Neural cell (in vitro differentiated cells): ENCODE data around the gene IGF1R. TPM values are rescaled to one million over a fixed set of nuclear protein-coding genes. Genes with fewer than 3 reads are reported as not detected.

Experiments used
- H2AFZ ChIP-seq: fragments of 200-600, 300-800 bp; sonication (generic), shearing (Covaris generic); 2 replicates; pipeline ENCODE4 v1.6.0; 2014; ENCODE audit warnings: low read depth, mild to moderate bottlenecking, antibody characterized with exemption, low read length, moderate library complexity
- H3F3A ChIP-seq: fragments of 200-600 bp; shearing (Covaris generic); 2 replicates; pipeline ENCODE4 v1.6.1; 2016; ENCODE audit warnings: mild to moderate bottlenecking, moderate library complexity, mixed read lengths, antibody characterized with exemption, low read length; ENCODE audit not compliant: insufficient read depth, poor library complexity, severe bottlenecking
- H3K27ac ChIP-seq: fragments of 200-600, 300-800 bp; sonication (generic), shearing (Covaris generic); 2 replicates; pipeline ENCODE4 v1.5.1; 2014; ENCODE audit warnings: mild to moderate bottlenecking, low read length, moderate library complexity
- H3K27me3 ChIP-seq: fragments of 300-800, 200-600 bp; sonication (generic), shearing (Covaris generic); 2 replicates; pipeline ENCODE4 v1.6.0; 2014; ENCODE audit warnings: mild to moderate bottlenecking, low read depth, low read length, moderate library complexity; ENCODE audit not compliant: insufficient read depth
- H3K36me3 ChIP-seq: fragments of 300-800, 200-600 bp; sonication (generic), shearing (Covaris generic); 2 replicates; pipeline ENCODE4 v1.5.1; 2014; ENCODE audit warnings: mild to moderate bottlenecking, antibody characterized with exemption, low read length, moderate library complexity; ENCODE audit not compliant: insufficient read depth
- H3K4me2 ChIP-seq: fragments of 300-800, 200-600 bp; sonication (generic), shearing (Covaris generic); 2 replicates; pipeline ENCODE4 v1.6.0; 2014; ENCODE audit warnings: mild to moderate bottlenecking, low read length
- H3K4me3 ChIP-seq: fragments of 300-800, 200-600 bp; sonication (generic), shearing (Covaris generic); 2 replicates; pipeline ENCODE4 v1.5.1; 2014; ENCODE audit warnings: mild to moderate bottlenecking, low read length, moderate library complexity
- H3K79me2 ChIP-seq: fragments of 200-600 bp; shearing (Covaris generic); replicated peaks from 2 replicates; pipeline ENCODE4 v1.6.0; 2014; ENCODE audit warnings: mild to moderate bottlenecking, low read length, moderate library complexity; ENCODE audit not compliant: insufficient read depth
- H3K9ac ChIP-seq: fragments of 300-800, 200-600 bp; sonication (generic), shearing (Covaris generic); 2 replicates; pipeline ENCODE4 v1.6.1; 2016; ENCODE audit warnings: mild to moderate bottlenecking, low read length, mixed read lengths
- H3K9me2 ChIP-seq: fragments of 200-600 bp; shearing (Covaris generic); 2 replicates; pipeline ENCODE4 v1.6.1; 2016; ENCODE audit warnings: mild to moderate bottlenecking, low read length, mixed read lengths; ENCODE audit not compliant: insufficient read depth
- H3K9me3 ChIP-seq: fragments of 200-600, 300-800 bp; sonication (generic), shearing (Covaris generic); 2 replicates; pipeline ENCODE4 v1.6.1; 2016; ENCODE audit warnings: mild to moderate bottlenecking, mixed run types, low read length, moderate library complexity, mixed read lengths
- H4K20me1 ChIP-seq: fragments of 200-600 bp; shearing (Covaris generic); 2 replicates; pipeline ENCODE4 v1.6.1; 2016; ENCODE audit warnings: mild to moderate bottlenecking, mixed run types; ENCODE audit not compliant: insufficient read depth
- CTCF ChIP-seq: fragments of 450-650 bp; IDR thresholded peaks from 2 replicates; pipeline ENCODE4 v1.5.1; 2014; ENCODE audit warnings: antibody characterized with exemption, mild to moderate bottlenecking, moderate library complexity; ENCODE audit not compliant: poor library complexity, severe bottlenecking
- EP300 ChIP-seq: fragments of 450-650 bp; conservative IDR thresholded peaks from 2 replicates; pipeline ENCODE4 v1.6.1; 2014; ENCODE audit warnings: antibody characterized with exemption, mild to moderate bottlenecking, moderate library complexity; ENCODE audit not compliant: poor library complexity, severe bottlenecking
- EZH2 ChIP-seq: fragments of 200-600, 300-800 bp; shearing (Covaris generic), sonication (generic); IDR thresholded peaks from 2 replicates; pipeline ENCODE4 v1.6.1; 2014; ENCODE audit warnings: antibody characterized with exemption, low read length, borderline replicate concordance, mild to moderate bottlenecking; ENCODE audit not compliant: insufficient read depth, poor library complexity, severe bottlenecking
- MXI1 ChIP-seq: fragments of 450-650 bp; conservative IDR thresholded peaks from 2 replicates; pipeline ENCODE4 v1.6.1; 2014; ENCODE audit warnings: antibody characterized with exemption, mild to moderate bottlenecking; ENCODE audit not compliant: poor library complexity, severe bottlenecking
- POLR2AphosphoS5 ChIP-seq: IDR thresholded peaks from 2 replicates; pipeline ENCODE4 v1.6.1; 2012
- RAD21 ChIP-seq: fragments of 450-650 bp; conservative IDR thresholded peaks from 2 replicates; pipeline ENCODE4 v1.6.1; 2014; ENCODE audit warnings: antibody characterized with exemption, mild to moderate bottlenecking, moderate library complexity
- REST ChIP-seq: IDR thresholded peaks from 2 replicates; pipeline ENCODE4 v1.6.1; 2012; ENCODE audit warnings: borderline replicate concordance
- SMC3 ChIP-seq: fragments of 450-650 bp; conservative IDR thresholded peaks from 2 replicates; pipeline ENCODE4 v1.6.1; 2014; ENCODE audit warnings: antibody characterized with exemption, mild to moderate bottlenecking, moderate library complexity; ENCODE audit not compliant: poor library complexity
- TAF1 ChIP-seq: IDR thresholded peaks from 2 replicates; pipeline ENCODE4 v1.6.1; 2012; ENCODE audit warnings: low read depth
- polyA plus RNA-seq: library from polyadenylated mRNA; depleted of rRNA; stranded (reverse); fragments of >200 nt; gene quantifications from 2 replicates; pipeline ENCODE4 v1.2.3, GENCODE V29; 2014

The IGF1R gene
- polyA plus RNA-seq, 1 donor from 2014 or later = 10.9 TPM

- H3K36me3 ChIP-seq = no peaks in the 10 kb centered on the region
- no peak for TF ChIP-seq REST
- TF ChIP-seq MXI1 = no peak
- no peak for TF ChIP-seq EP300
- no peak for TF ChIP-seq TAF1
- H3K4me2 ChIP-seq = no peak overlapping the region
- no peaks in the 10 kb centered on the region for H3F3A ChIP-seq
- no peaks in the 10 kb centered on the region for H3K9me2 ChIP-seq
- no peak overlapping the region for H3K9ac ChIP-seq
- no peaks in the 10 kb centered on the region for H3K9me3 ChIP-seq
- no peak overlapping the region for H2AFZ ChIP-seq
- H4K20me1 ChIP-seq = no peaks in the 10 kb centered on the region
- H3K27me3 ChIP-seq = no peaks in the 10 kb centered on the region
- no peaks in the 10 kb centered on the region for H3K79me2 ChIP-seq
- no peak overlapping the region for H3K4me3 ChIP-seq
- H3K27ac ChIP-seq = no peak overlapping the region
Observed at GRCh38 chr15:99006146-99006545, 357.8 kb downstream of the IGF1R start.

GRCh38 chr15:99006904-99007495, 358.7 kb downstream of the IGF1R start:
- Histone ChIP-seq H3K4me3 (no peak overlapping the region), H3K79me2 (no peaks in the 10 kb centered on the region), H3K9me2 (no peaks in the 10 kb centered on the region), H3K27me3 (no peaks in the 10 kb centered on the region), H3K4me2 (no peak overlapping the region), H4K20me1 (no peaks in the 10 kb centered on the region), H3F3A (no peaks in the 10 kb centered on the region), H3K9ac (no peak overlapping the region), H3K27ac (no peak overlapping the region), H3K36me3 (no peaks in the 10 kb centered on the region), H2AFZ (no peak overlapping the region), H3K9me3 (no peaks in the 10 kb centered on the region)
- TF ChIP-seq MXI1 = no peak
- TF ChIP-seq CTCF = no peak
- TF ChIP-seq EZH2 = no peak
- no peak for TF ChIP-seq TAF1
- no peak for TF ChIP-seq RAD21
- TF ChIP-seq POLR2AphosphoS5 = no peak
- no peak for TF ChIP-seq SMC3
- TF ChIP-seq EP300 = no peak
- no peak for TF ChIP-seq REST
